Mucosa of stomach (tissue), 1 donor: ENCODE data around the gene MAN1C1.

ENCODE experiments used
- H3K27me3 ChIP-seq: one replicate; pipeline ENCODE4 v1.7.0; 2013; ENCODE audit warnings: mild to moderate bottlenecking, low read length; ENCODE audit not compliant: control insufficient read depth, insufficient read depth
- H3K36me3 ChIP-seq: one replicate; pipeline ENCODE4 v1.7.0; 2013; ENCODE audit warnings: low read length; ENCODE audit not compliant: control insufficient read depth, insufficient read depth
- H3K4me1 ChIP-seq: one replicate; pipeline ENCODE4 v1.7.0; 2013; ENCODE audit warnings: mild to moderate bottlenecking, low read length; ENCODE audit not compliant: control insufficient read depth, insufficient read depth
- H3K4me3 ChIP-seq: one replicate; pipeline ENCODE4 v1.7.0; 2013; ENCODE audit warnings: low read length
- H3K9ac ChIP-seq: one replicate; pipeline ENCODE4 v1.7.0; 2013; ENCODE audit warnings: mild to moderate bottlenecking, low read length, moderate library complexity
- H3K9me3 ChIP-seq: one replicate; pipeline ENCODE4 v1.7.0; 2013; ENCODE audit warnings: mild to moderate bottlenecking, low read length, moderate library complexity; ENCODE audit not compliant: control insufficient read depth
- donor health status: Pancreatic carcinoma.

MAN1C1 gene

GRCh38 chr1:25684216-25684965 lies 67.8 kb downstream of the MAN1C1 start:
- no peak overlapping the region for H3K4me3 ChIP-seq
- H3K9ac ChIP-seq: no peak overlapping the region
- H3K27me3 ChIP-seq: no peaks in the 10 kb centered on the region
- H3K36me3 ChIP-seq: no peaks in the 10 kb centered on the region
- no peaks in the 10 kb centered on the region for H3K4me1 ChIP-seq
- H3K9me3 ChIP-seq: no peaks in the 10 kb centered on the region

DNA sequence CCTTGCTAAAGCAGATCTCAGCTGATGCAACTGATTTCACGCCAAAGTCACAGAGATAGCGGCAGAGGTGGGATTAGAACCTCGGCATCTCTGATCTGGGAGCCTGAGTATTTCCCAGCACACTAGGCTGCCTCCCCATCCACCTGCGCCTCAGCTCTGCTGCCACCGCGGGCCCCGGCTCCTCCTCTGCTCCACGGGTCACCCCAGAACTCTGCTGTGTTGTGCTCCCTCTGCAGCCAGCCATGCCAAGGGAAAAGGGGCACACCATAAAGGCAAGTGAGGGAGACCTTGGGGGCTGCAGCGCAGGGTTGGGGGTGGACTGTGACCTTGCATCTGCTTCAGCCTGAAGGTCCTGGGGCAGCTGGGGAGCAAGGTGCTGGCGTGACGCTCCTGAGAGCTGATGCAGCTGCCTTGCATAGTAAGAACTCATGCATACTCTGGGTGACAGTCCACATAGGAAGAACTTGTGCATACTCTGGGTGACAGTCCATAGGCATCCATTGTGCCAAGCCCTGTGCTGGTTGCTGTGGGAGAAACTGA lies 68.7 kb downstream of the MAN1C1 start:
- no peaks in the 10 kb centered on the region for H3K9me3 ChIP-seq
- H3K27me3 ChIP-seq: no peaks in the 10 kb centered on the region
- no peaks in the 10 kb centered on the region for H3K36me3 ChIP-seq
- H3K9ac ChIP-seq: no peak overlapping the region
- no peaks in the 10 kb centered on the region for H3K4me1 ChIP-seq
- no peak overlapping the region for H3K4me3 ChIP-seq

- Histone ChIP-seq H3K4me3 (no peak overlapping the region), H3K27me3 (no peaks in the 10 kb centered on the region), H3K4me1 (no peaks in the 10 kb centered on the region), H3K9ac (no peak overlapping the region), H3K36me3 (no peaks in the 10 kb centered on the region), H3K9me3 (no peaks in the 10 kb centered on the region)
Observed at GRCh38 chr1:25685938-25686665, 69.5 kb downstream of the MAN1C1 start.

GRCh38 chr1:25687221-25688017 lies 70.8 kb downstream of the MAN1C1 start:
- no peak overlapping the region for H3K4me3 ChIP-seq

GRCh38 chr1:25688390-25689119 lies 72.0 kb downstream of the MAN1C1 start:
- Histone ChIP-seq H3K27me3 (no peaks in the 10 kb centered on the region), H3K4me3 (no peak overlapping the region), H3K9me3 (no peaks in the 10 kb centered on the region), H3K9ac (no peak overlapping the region), H3K4me1 (no peaks in the 10 kb centered on the region), H3K36me3 (no peaks in the 10 kb centered on the region)

More at GRCh38 chr1:25687221-25688017, 70.8 kb downstream of the MAN1C1 start:
- Histone ChIP-seq H3K9me3 (no peaks in the 10 kb centered on the region), H3K4me1 (no peaks in the 10 kb centered on the region), H3K9ac (no peak overlapping the region), H3K36me3 (no peaks in the 10 kb centered on the region), H3K27me3 (no peaks in the 10 kb centered on the region)

- no peak overlapping the region for H3K4me3 ChIP-seq
- no peaks in the 10 kb centered on the region for H3K27me3 ChIP-seq
- no peaks in the 10 kb centered on the region for H3K36me3 ChIP-seq
- no peaks in the 10 kb centered on the region for H3K4me1 ChIP-seq
- no peaks in the 10 kb centered on the region for H3K9me3 ChIP-seq
- no peak overlapping the region for H3K9ac ChIP-seq
Observed at GRCh38 chr1:25689686-25690381, 73.2 kb downstream of the MAN1C1 start.

DNA sequence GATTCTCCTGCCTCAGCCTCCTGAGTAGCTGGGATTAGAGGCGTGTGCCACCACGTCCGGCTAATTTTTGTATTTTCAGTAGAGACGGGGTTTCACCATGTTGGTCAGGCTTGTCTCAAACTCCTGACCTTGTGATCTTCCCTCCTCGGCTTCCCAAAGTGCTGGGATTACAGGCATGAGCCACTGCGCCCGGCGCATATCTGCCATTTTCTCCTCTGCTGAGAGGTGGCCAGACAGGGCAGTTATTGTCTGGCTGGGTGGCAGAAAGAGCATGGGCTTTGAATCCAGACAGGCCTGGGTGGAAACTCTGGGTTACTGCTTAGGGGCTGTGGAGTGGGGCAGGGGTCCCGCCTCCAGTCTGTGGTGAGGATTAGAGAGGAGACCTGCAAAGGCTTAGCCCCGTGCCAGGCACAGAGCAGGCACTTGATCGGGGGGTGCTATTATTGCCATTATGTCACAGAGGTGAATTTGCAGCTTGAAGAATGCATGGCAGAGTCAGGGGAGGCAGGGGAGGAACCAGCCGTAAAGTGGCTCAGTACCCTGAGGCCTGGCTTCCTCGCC lies 73.9 kb downstream of the MAN1C1 start:
- no peaks in the 10 kb centered on the region for H3K9me3 ChIP-seq
- no peaks in the 10 kb centered on the region for H3K27me3 ChIP-seq
- no peaks in the 10 kb centered on the region for H3K36me3 ChIP-seq
- no peak overlapping the region for H3K9ac ChIP-seq
- no peaks in the 10 kb centered on the region for H3K4me1 ChIP-seq
- H3K4me3 ChIP-seq: no peak overlapping the region

GRCh38 chr1:25691211-25691610 lies 74.6 kb downstream of the MAN1C1 start:
- Histone ChIP-seq H3K9me3 (no peaks in the 10 kb centered on the region), H3K4me3 (no peak overlapping the region), H3K36me3 (no peaks in the 10 kb centered on the region), H3K27me3 (no peaks in the 10 kb centered on the region), H3K4me1 (no peaks in the 10 kb centered on the region), H3K9ac (no peak overlapping the region)

- no peaks in the 10 kb centered on the region for H3K27me3 ChIP-seq
- H3K9ac ChIP-seq: no peak overlapping the region
- H3K36me3 ChIP-seq: no peaks in the 10 kb centered on the region
- no peak overlapping the region for H3K4me3 ChIP-seq
- no peaks in the 10 kb centered on the region for H3K9me3 ChIP-seq
- peaks cover 3% of the 10 kb centered on the region for H3K4me1 ChIP-seq
Observed at GRCh38 chr1:25692560-25692959, 76.0 kb downstream of the MAN1C1 start.

DNA sequence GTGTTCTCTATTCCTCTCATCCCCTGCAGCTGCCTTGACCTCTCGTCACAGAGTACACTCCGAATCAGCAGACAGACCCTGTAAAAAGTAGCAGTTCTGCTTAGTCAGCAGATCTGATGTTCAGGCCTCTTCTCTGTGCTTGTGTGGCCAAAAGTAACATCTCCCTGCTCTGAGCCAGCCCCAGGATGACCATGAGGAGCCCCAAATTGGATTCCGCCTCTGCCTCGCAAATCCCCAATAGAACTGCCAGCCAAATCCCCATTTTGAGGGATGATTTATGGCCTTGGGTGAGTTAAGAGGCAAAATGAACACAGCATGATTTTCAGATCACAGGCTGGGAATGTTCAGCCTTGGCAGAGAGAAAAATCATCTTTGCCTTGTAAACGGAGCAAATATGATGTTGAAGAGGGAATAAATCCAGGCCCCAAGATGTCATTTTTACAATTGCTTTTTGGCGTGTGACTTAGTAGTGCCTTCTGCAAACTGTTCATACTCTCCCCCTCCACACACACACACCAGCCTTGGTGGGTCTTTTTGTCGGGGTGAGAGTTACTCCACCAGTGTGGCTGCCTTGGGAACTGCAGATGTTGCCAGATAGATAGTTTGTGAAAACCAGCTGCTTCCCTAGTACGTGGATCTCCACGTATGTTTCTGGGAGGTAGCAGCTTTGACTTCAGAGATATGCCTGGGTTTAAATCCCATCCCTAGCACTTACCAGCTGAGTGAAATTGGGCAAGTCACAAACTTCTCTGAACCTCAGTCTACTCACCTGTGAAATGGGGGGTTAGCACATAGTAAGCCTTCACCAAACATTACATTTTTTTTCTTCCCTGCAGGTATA lies 77.8 kb downstream of the MAN1C1 start:
- Histone ChIP-seq H3K9me3 (no peaks in the 10 kb centered on the region), H3K4me3 (no peak overlapping the region), H3K27me3 (no peaks in the 10 kb centered on the region), H3K9ac (no peak overlapping the region), H3K4me1 (peaks cover 5% of the 10 kb centered on the region), H3K36me3 (no peaks in the 10 kb centered on the region)
